ENCODE measurements around the gene PUDP.

PUDP gene

GRCh38 chrX:7134981-7135380 lies 13.0 kb downstream of the PUDP start:
- Histone ChIP-seq H4K91ac (ENCODE audit: low read depth, low read length) (no peak overlapping the region), H2BK120ac (ENCODE audit: insufficient read depth, low read length, poor library complexity) (no peak overlapping the region), H3K9ac (ENCODE audit: low read length) (no peak overlapping the region), H3K4me2 (ENCODE audit: low read length) (no peak overlapping the region), H3K79me1 (ENCODE audit: low read length) (peaks cover 14% of the 10 kb centered on the region), H2AFZ (ENCODE audit: insufficient read depth, low read length, poor library complexity) (no peak overlapping the region), H3K27me3 (ENCODE audit: insufficient read depth, low read length) (no peaks in the 10 kb centered on the region), H3K4ac (ENCODE audit: low read depth, low read length) (no peak overlapping the region), H3K27ac (ENCODE audit: low read depth, low read length) (no peak overlapping the region), H2BK5ac (ENCODE audit: low read depth, low read length, poor library complexity) (no peak overlapping the region), H3K4me3 (ENCODE audit: low read depth, low read length) (no peak overlapping the region), H3K18ac (ENCODE audit: low read length) (no peak overlapping the region), H3K9me3 (ENCODE audit: insufficient read depth, low read depth, low read length) (no peaks in the 10 kb centered on the region), H4K12ac (ENCODE audit: low read depth, low read length) (no peak overlapping the region), H2AK5ac (ENCODE audit: low read length) (no peak overlapping the region), H3K4me1 (ENCODE audit: control insufficient read depth in 1 of 2, insufficient read depth in 2 of 2, low read length in 2 of 2) (peaks cover 13 to 16% of the 10 kb centered on the region in 2 experiments), H3K79me2 (ENCODE audit: control insufficient read depth, insufficient read depth, low read length, poor library complexity) (peaks cover 3% of the 10 kb centered on the region), H2BK12ac (ENCODE audit: low read length) (no peak overlapping the region), H3K23ac (ENCODE audit: low read length) (no peak overlapping the region), H4K8ac (ENCODE audit: low read depth, low read length) (no peak overlapping the region), H3K14ac (ENCODE audit: low read length) (no peak overlapping the region), H3K36me3 (ENCODE audit: control insufficient read depth in 1 of 2, insufficient read depth in 2 of 2, low read length in 2 of 2) (no peaks in the 10 kb centered on the region)
- DNase-seq: no peak
- WGBS (ENCODE audit: extremely low coverage, insufficient coverage, insufficient read length): no CpG with 5 or more reads among the region's 2 CpGs

- no CpG with 5 or more reads among the region's 8 CpGs for WGBS (ENCODE audit: extremely low coverage, insufficient coverage, insufficient read length)
These were observed 14.9 kb downstream of the PUDP start for GRCh38 chrX:7133050-7133440.

GRCh38 chrX:7132335-7133049 lies 15.5 kb downstream of the PUDP start:
- H4K91ac ChIP-seq (ENCODE audit: low read depth, low read length): peak overlapping the region; percentile 52

More at GRCh38 chrX:7133050-7133440, 14.9 kb downstream of the PUDP start:
- H3K23ac ChIP-seq (ENCODE audit: low read length): no peak overlapping the region
- no peak overlapping the region for H2AFZ ChIP-seq (ENCODE audit: insufficient read depth, low read length, poor library complexity)
- H4K91ac ChIP-seq (ENCODE audit: low read depth, low read length): peak overlapping the region; percentile 52
- H4K8ac ChIP-seq (ENCODE audit: low read depth, low read length): peak overlapping the region; percentile 50
- H3K18ac ChIP-seq (ENCODE audit: low read length): peak overlapping the region; percentile 64
- peak overlapping the region; percentile 85 for H2BK120ac ChIP-seq (ENCODE audit: insufficient read depth, low read length, poor library complexity)
- H3K79me2 ChIP-seq (ENCODE audit: control insufficient read depth, insufficient read depth, low read length, poor library complexity): peaks cover 3% of the 10 kb centered on the region
- peaks cover 13 to 16% of the 10 kb centered on the region in 2 experiments for H3K4me1 ChIP-seq (ENCODE audit: control insufficient read depth in 1 of 2, insufficient read depth in 2 of 2, low read length in 2 of 2)
- peak overlapping the region; percentile 89 for H2BK5ac ChIP-seq (ENCODE audit: low read depth, low read length, poor library complexity)
- no peak overlapping the region for H2AK5ac ChIP-seq (ENCODE audit: low read length)
- no peak overlapping the region for H2BK12ac ChIP-seq (ENCODE audit: low read length)
- no peaks in the 10 kb centered on the region for H3K9me3 ChIP-seq (ENCODE audit: insufficient read depth, low read depth, low read length)
- no peak overlapping the region for H3K4me3 ChIP-seq (ENCODE audit: low read depth, low read length)
- H3K9ac ChIP-seq (ENCODE audit: low read length): no peak overlapping the region
- H3K14ac ChIP-seq (ENCODE audit: low read length): no peak overlapping the region
- no peaks in the 10 kb centered on the region for H3K27me3 ChIP-seq (ENCODE audit: insufficient read depth, low read length)
- peaks cover 14% of the 10 kb centered on the region for H3K79me1 ChIP-seq (ENCODE audit: low read length)
- peak overlapping the region; percentile 93 for H3K27ac ChIP-seq (ENCODE audit: low read depth, low read length)
- DNase-seq: peak in 1 of 2 donors; percentile 12
- no peak overlapping the region for H3K4ac ChIP-seq (ENCODE audit: low read depth, low read length)
- no peak overlapping the region for H4K12ac ChIP-seq (ENCODE audit: low read depth, low read length)
- H3K4me2 ChIP-seq (ENCODE audit: low read length): peak overlapping the region; percentile 34
- no peaks in the 10 kb centered on the region for H3K36me3 ChIP-seq (ENCODE audit: control insufficient read depth in 1 of 2, insufficient read depth in 2 of 2, low read length in 2 of 2)

GRCh38 chrX:7131621-7132020 lies 16.3 kb downstream of the PUDP start:
- no CpG with 5 or more reads among the region's 13 CpGs for WGBS (ENCODE audit: extremely low coverage, insufficient coverage, insufficient read length)

More at GRCh38 chrX:7132335-7133049, 15.5 kb downstream of the PUDP start:
- Histone ChIP-seq H2BK5ac (ENCODE audit: low read depth, low read length, poor library complexity) (peak overlapping the region; percentile 89), H3K36me3 (ENCODE audit: control insufficient read depth in 1 of 2, insufficient read depth in 2 of 2, low read length in 2 of 2) (no peaks in the 10 kb centered on the region), H2AK5ac (ENCODE audit: low read length) (no peak overlapping the region), H3K4me2 (ENCODE audit: low read length) (peak overlapping the region; percentile 34), H3K79me2 (ENCODE audit: control insufficient read depth, insufficient read depth, low read length, poor library complexity) (peaks cover 3% of the 10 kb centered on the region), H3K27me3 (ENCODE audit: insufficient read depth, low read length) (no peaks in the 10 kb centered on the region), H2BK120ac (ENCODE audit: insufficient read depth, low read length, poor library complexity) (peak overlapping the region; percentile 85), H3K4me1 (ENCODE audit: control insufficient read depth in 1 of 2, insufficient read depth in 2 of 2, low read length in 2 of 2) (peaks cover 13 to 16% of the 10 kb centered on the region in 2 experiments), H3K9me3 (ENCODE audit: insufficient read depth, low read depth, low read length) (no peaks in the 10 kb centered on the region), H3K23ac (ENCODE audit: low read length) (no peak overlapping the region), H3K4me3 (ENCODE audit: low read depth, low read length) (no peak overlapping the region), H3K27ac (ENCODE audit: low read depth, low read length) (peak overlapping the region; percentile 93), H2BK12ac (ENCODE audit: low read length) (peak overlapping the region; percentile 53), H4K8ac (ENCODE audit: low read depth, low read length) (peak overlapping the region; percentile 50), H3K4ac (ENCODE audit: low read depth, low read length) (no peak overlapping the region), H2AFZ (ENCODE audit: insufficient read depth, low read length, poor library complexity) (no peak overlapping the region), H3K14ac (ENCODE audit: low read length) (no peak overlapping the region), H3K18ac (ENCODE audit: low read length) (peak overlapping the region; percentile 69), H4K12ac (ENCODE audit: low read depth, low read length) (no peak overlapping the region), H3K9ac (ENCODE audit: low read length) (no peak overlapping the region), H3K79me1 (ENCODE audit: low read length) (peaks cover 14% of the 10 kb centered on the region)
- DNase-seq: peak; percentile 92 to 99
- WGBS (ENCODE audit: extremely low coverage, insufficient coverage, insufficient read length): no CpG with 5 or more reads among the region's 3 CpGs

More at GRCh38 chrX:7131621-7132020, 16.3 kb downstream of the PUDP start:
- Histone ChIP-seq H3K79me1 (ENCODE audit: low read length) (peaks cover 14% of the 10 kb centered on the region), H3K4ac (ENCODE audit: low read depth, low read length) (peak overlapping the region; percentile 93), H3K4me2 (ENCODE audit: low read length) (no peak overlapping the region), H3K14ac (ENCODE audit: low read length) (peak overlapping the region; percentile 70), H2BK120ac (ENCODE audit: insufficient read depth, low read length, poor library complexity) (peak overlapping the region; percentile 91), H3K4me1 (ENCODE audit: control insufficient read depth in 1 of 2, insufficient read depth in 2 of 2, low read length in 2 of 2) (peaks cover 13 to 16% of the 10 kb centered on the region in 2 experiments), H2BK5ac (ENCODE audit: low read depth, low read length, poor library complexity) (peak overlapping the region; percentile 80), H3K4me3 (ENCODE audit: low read depth, low read length) (no peak overlapping the region), H2AK5ac (ENCODE audit: low read length) (peak overlapping the region; percentile 47), H4K12ac (ENCODE audit: low read depth, low read length) (no peak overlapping the region), H4K91ac (ENCODE audit: low read depth, low read length) (peak overlapping the region; percentile 77), H3K36me3 (ENCODE audit: control insufficient read depth in 1 of 2, insufficient read depth in 2 of 2, low read length in 2 of 2) (no peaks in the 10 kb centered on the region), H2AFZ (ENCODE audit: insufficient read depth, low read length, poor library complexity) (no peak overlapping the region), H3K18ac (ENCODE audit: low read length) (peak overlapping the region; percentile 71), H3K9ac (ENCODE audit: low read length) (no peak overlapping the region), H3K9me3 (ENCODE audit: insufficient read depth, low read depth, low read length) (no peaks in the 10 kb centered on the region), H3K27me3 (ENCODE audit: insufficient read depth, low read length) (no peaks in the 10 kb centered on the region), H3K79me2 (ENCODE audit: control insufficient read depth, insufficient read depth, low read length, poor library complexity) (peaks cover 3% of the 10 kb centered on the region), H4K8ac (ENCODE audit: low read depth, low read length) (no peak overlapping the region), H3K23ac (ENCODE audit: low read length) (no peak overlapping the region), H2BK12ac (ENCODE audit: low read length) (peak overlapping the region; percentile 43), H3K27ac (ENCODE audit: low read depth, low read length) (peak overlapping the region; percentile 20)
- no peak for DNase-seq

Data from trophoblast cell (in vitro differentiated cells and primary cell).